Measurements from ENCODE around the gene ZSCAN29. TPM values are rescaled to one million over a fixed set of nuclear protein-coding genes. Genes with fewer than 3 reads are reported as not detected.
"Not testable (repeated sequence)": the region's sequence is repeated elsewhere in the genome, so short reads cannot be mapped to it uniquely, and the experiment has no call there.

ZSCAN29 gene
- total and polyA plus RNA-seq, 4 donors: 22.3 to 29.1 (median 26.9) TPM

GRCh38 chr15:43403616-43404015 lies 32.8 kb upstream of the ZSCAN29 start:
- Histone ChIP-seq H3K27me3 (ENCODE audit: control insufficient read depth, insufficient read depth, low read length) (no peaks in the 10 kb centered on the region), H3K4me1 (ENCODE audit: control insufficient read depth, insufficient read depth, low read length) (no peaks in the 10 kb centered on the region), H3K4me3 (ENCODE audit: low read depth, low read length) (no peak overlapping the region), H3K27ac (ENCODE audit: low read depth, low read length) (no peak overlapping the region), H3K9me3 (ENCODE audit: control insufficient read depth, insufficient read depth, low read length) (no peaks in the 10 kb centered on the region), H3K36me3 (ENCODE audit: control insufficient read depth, insufficient read depth, low read length) (peaks cover 63% of the 10 kb centered on the region)
- DNase-seq (ENCODE audit: low read depth in 4 of 6, low spot score in 6 of 6): no peak
- WGBS (ENCODE audit: insufficient coverage): 93% methylated on average over 7 of the region's 8 CpGs

GRCh38 chr15:43402255-43402654 lies 31.4 kb upstream of the ZSCAN29 start:
- WGBS (ENCODE audit: insufficient coverage): 100% methylated on average over 1 of the region's 3 CpGs
- Histone ChIP-seq H3K27ac (ENCODE audit: low read depth, low read length) (no peak overlapping the region), H3K4me3 (ENCODE audit: low read depth, low read length) (no peak overlapping the region), H3K4me1 (ENCODE audit: control insufficient read depth, insufficient read depth, low read length) (no peaks in the 10 kb centered on the region), H3K36me3 (ENCODE audit: control insufficient read depth, insufficient read depth, low read length) (peaks cover 58% of the 10 kb centered on the region), H3K27me3 (ENCODE audit: control insufficient read depth, insufficient read depth, low read length) (no peaks in the 10 kb centered on the region), H3K9me3 (ENCODE audit: control insufficient read depth, insufficient read depth, low read length) (no peaks in the 10 kb centered on the region)
- no peak for DNase-seq (ENCODE audit: low read depth in 4 of 6, low spot score in 6 of 6)

GRCh38 chr15:43393592-43393991 lies 22.7 kb upstream of the ZSCAN29 start:
- not testable (repeated sequence) for H3K27me3 ChIP-seq (ENCODE audit: control insufficient read depth, insufficient read depth, low read length); H3K9me3 ChIP-seq (ENCODE audit: control insufficient read depth, insufficient read depth, low read length); DNase-seq (ENCODE audit: low read depth in 4 of 6, low spot score in 6 of 6); H3K4me1 ChIP-seq (ENCODE audit: control insufficient read depth, insufficient read depth, low read length); H3K4me3 ChIP-seq (ENCODE audit: low read depth, low read length); H3K27ac ChIP-seq (ENCODE audit: low read depth, low read length)
- H3K36me3 ChIP-seq (ENCODE audit: control insufficient read depth, insufficient read depth, low read length): peaks cover 18% of the 10 kb centered on the region
- WGBS (ENCODE audit: insufficient coverage): 100% methylated on average over 2 of the region's 6 CpGs

GRCh38 chr15:43390723-43391122 lies 19.9 kb upstream of the ZSCAN29 start:
- H3K27me3 ChIP-seq (ENCODE audit: control insufficient read depth, insufficient read depth, low read length): no peaks in the 10 kb centered on the region
- H3K4me3 ChIP-seq (ENCODE audit: low read depth, low read length): no peak overlapping the region
- WGBS (ENCODE audit: insufficient coverage): 94% methylated on average over 7 of the region's 8 CpGs
- DNase-seq (ENCODE audit: low read depth in 4 of 6, low spot score in 6 of 6): no peak
- no peak overlapping the region for H3K27ac ChIP-seq (ENCODE audit: low read depth, low read length)
- no peaks in the 10 kb centered on the region for H3K9me3 ChIP-seq (ENCODE audit: control insufficient read depth, insufficient read depth, low read length)
- H3K36me3 ChIP-seq (ENCODE audit: control insufficient read depth, insufficient read depth, low read length): peaks cover 17% of the 10 kb centered on the region
- H3K4me1 ChIP-seq (ENCODE audit: control insufficient read depth, insufficient read depth, low read length): no peaks in the 10 kb centered on the region

GRCh38 chr15:43383070-43383469 lies 12.2 kb upstream of the ZSCAN29 start:
- WGBS (ENCODE audit: insufficient coverage): 100% methylated on average over 2 of the region's 2 CpGs
- Histone ChIP-seq H3K36me3 (ENCODE audit: control insufficient read depth, insufficient read depth, low read length) (peaks cover 47% of the 10 kb centered on the region), H3K27ac (ENCODE audit: low read depth, low read length) (no peak overlapping the region), H3K4me3 (ENCODE audit: low read depth, low read length) (no peak overlapping the region), H3K4me1 (ENCODE audit: control insufficient read depth, insufficient read depth, low read length) (no peaks in the 10 kb centered on the region), H3K9me3 (ENCODE audit: control insufficient read depth, insufficient read depth, low read length) (no peaks in the 10 kb centered on the region), H3K27me3 (ENCODE audit: control insufficient read depth, insufficient read depth, low read length) (no peaks in the 10 kb centered on the region)
- no peak for DNase-seq (ENCODE audit: low read depth in 4 of 6, low spot score in 6 of 6)

DNA sequence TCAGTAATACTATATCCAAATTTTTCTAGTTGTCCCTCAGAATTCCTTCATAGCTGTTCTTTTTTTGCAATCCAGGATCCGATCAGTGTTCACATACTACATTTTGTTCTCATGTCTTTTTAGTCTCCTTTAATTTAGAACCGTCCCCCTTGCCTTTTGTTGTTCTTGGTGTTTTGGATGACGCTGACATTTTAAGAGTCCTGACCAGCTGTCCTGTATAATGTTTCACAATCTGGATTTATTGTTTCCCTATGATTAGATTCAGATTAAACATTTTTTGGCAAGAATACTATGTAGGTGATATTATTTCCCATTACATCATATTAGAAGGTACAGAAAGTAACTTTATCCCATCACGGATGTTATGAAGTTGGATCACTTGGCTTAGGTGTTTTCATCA lies 11.5 kb upstream of the ZSCAN29 start:
- Histone ChIP-seq H3K4me1 (ENCODE audit: control insufficient read depth, insufficient read depth, low read length) (no peaks in the 10 kb centered on the region), H3K9me3 (ENCODE audit: control insufficient read depth, insufficient read depth, low read length) (no peaks in the 10 kb centered on the region), H3K4me3 (ENCODE audit: low read depth, low read length) (no peak overlapping the region), H3K36me3 (ENCODE audit: control insufficient read depth, insufficient read depth, low read length) (peaks cover 41% of the 10 kb centered on the region), H3K27ac (ENCODE audit: low read depth, low read length) (no peak overlapping the region), H3K27me3 (ENCODE audit: control insufficient read depth, insufficient read depth, low read length) (no peaks in the 10 kb centered on the region)
- 100% methylated on average over 1 of the region's 4 CpGs for WGBS (ENCODE audit: insufficient coverage)
- no peak for DNase-seq (ENCODE audit: low read depth in 4 of 6, low spot score in 6 of 6)

- DNase-seq (ENCODE audit: low read depth in 4 of 6, low spot score in 6 of 6): no peak
- no peaks in the 10 kb centered on the region for H3K27me3 ChIP-seq (ENCODE audit: control insufficient read depth, insufficient read depth, low read length)
- H3K4me1 ChIP-seq (ENCODE audit: control insufficient read depth, insufficient read depth, low read length): no peaks in the 10 kb centered on the region
- H3K36me3 ChIP-seq (ENCODE audit: control insufficient read depth, insufficient read depth, low read length): peaks cover 31% of the 10 kb centered on the region
- H3K9me3 ChIP-seq (ENCODE audit: control insufficient read depth, insufficient read depth, low read length): no peaks in the 10 kb centered on the region
- H3K27ac ChIP-seq (ENCODE audit: low read depth, low read length): no peak overlapping the region
- H3K4me3 ChIP-seq (ENCODE audit: low read depth, low read length): no peak overlapping the region
Measured at GRCh38 chr15:43378601-43379000, 7.8 kb upstream of the ZSCAN29 start.

DNA sequence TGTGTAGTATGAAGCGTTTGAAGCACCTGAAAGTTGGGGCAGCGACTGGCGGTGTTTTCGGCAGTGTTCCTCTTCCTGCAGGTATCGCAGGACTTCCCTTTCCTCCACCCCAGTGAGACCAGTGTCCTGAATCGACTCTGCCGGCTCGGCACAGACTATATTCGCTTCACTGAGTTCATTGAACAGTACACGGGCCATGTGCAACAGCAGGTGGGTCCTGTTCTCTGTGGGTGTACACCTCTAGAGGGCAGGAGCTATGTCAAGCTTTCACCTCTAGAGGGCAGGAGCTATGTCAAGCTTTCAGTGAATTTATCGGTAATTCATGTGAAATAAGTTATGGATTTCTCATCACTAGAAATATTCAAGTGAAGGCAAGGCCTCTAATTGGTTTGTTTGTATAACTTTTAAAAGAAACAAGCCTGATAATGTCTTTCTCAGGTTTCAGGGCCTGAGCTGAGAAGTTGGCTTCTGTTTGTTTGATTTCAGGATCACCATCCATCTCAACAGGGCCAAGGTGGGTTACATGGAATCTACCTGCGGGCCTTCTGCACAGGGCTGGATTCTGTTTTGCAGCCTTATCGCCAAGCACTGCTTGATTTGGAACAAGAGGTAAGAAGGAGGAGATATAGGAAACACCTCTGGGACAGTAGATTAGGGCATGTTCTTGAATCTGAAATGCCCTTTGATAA lies 5.3 kb upstream of the ZSCAN29 start:
- DNase-seq (ENCODE audit: low read depth in 4 of 6, low spot score in 6 of 6): peak in 2 of 6 donors; percentile 18 to 37
- H3K4me3 ChIP-seq (ENCODE audit: low read depth, low read length): no peak overlapping the region
- WGBS (ENCODE audit: insufficient coverage): 75% methylated on average over 11 of the region's 13 CpGs
- H3K4me1 ChIP-seq (ENCODE audit: control insufficient read depth, insufficient read depth, low read length): peaks cover 4% of the 10 kb centered on the region
- H3K9me3 ChIP-seq (ENCODE audit: control insufficient read depth, insufficient read depth, low read length): no peaks in the 10 kb centered on the region
- H3K27me3 ChIP-seq (ENCODE audit: control insufficient read depth, insufficient read depth, low read length): no peaks in the 10 kb centered on the region
- H3K27ac ChIP-seq (ENCODE audit: low read depth, low read length): no peak overlapping the region
- H3K36me3 ChIP-seq (ENCODE audit: control insufficient read depth, insufficient read depth, low read length): peaks cover 17% of the 10 kb centered on the region

- Histone ChIP-seq H3K27me3 (ENCODE audit: control insufficient read depth, insufficient read depth, low read length) (no peaks in the 10 kb centered on the region), H3K4me3 (ENCODE audit: low read depth, low read length) (peak overlapping the region; percentile 89), H3K4me1 (ENCODE audit: control insufficient read depth, insufficient read depth, low read length) (peaks cover 17% of the 10 kb centered on the region), H3K9me3 (ENCODE audit: control insufficient read depth, insufficient read depth, low read length) (no peaks in the 10 kb centered on the region), H3K27ac (ENCODE audit: low read depth, low read length) (peak overlapping the region; percentile 11), H3K36me3 (ENCODE audit: control insufficient read depth, insufficient read depth, low read length) (peaks cover 17% of the 10 kb centered on the region)
- WGBS (ENCODE audit: insufficient coverage): 0% methylated on average over 43 of the region's 45 CpGs
- peak in 4 of 6 donors; percentile 14 to 54 (median 38) for DNase-seq (ENCODE audit: low read depth in 4 of 6, low spot score in 6 of 6)
Measured at GRCh38 chr15:43370310-43370974, 401 bp downstream of the ZSCAN29 start.

DNA sequence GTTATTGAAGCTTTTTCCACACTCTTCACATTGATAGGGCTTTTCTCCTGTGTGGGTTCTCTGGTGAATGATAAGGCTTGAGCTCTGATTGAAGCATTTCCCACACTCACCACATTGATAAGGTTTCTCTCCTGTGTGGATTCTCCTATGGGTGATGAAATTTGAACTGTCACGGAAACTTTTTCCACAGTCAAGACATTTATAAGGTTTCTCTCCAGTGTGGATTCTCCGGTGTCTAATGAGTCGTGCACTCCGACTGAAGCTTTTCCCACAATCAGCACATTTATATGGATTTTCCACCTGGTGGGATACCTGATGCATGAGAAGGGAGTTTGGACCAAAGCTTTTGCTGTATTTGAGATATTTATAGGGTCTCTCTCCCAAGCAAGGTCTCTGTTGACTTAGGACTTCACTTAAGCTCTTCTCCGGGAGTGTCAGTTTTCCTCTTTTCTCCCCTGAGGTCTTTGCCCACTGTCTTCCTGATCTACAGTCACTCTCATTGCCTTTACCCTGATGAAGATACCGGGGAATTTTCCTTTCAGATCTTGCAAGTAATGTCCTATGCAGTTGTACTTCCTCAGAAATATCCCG lies 9.4 kb downstream of the ZSCAN29 start:
- H3K9me3 ChIP-seq (ENCODE audit: control insufficient read depth, insufficient read depth, low read length): peaks cover 13% of the 10 kb centered on the region

More for the DNA sequence above, 9.4 kb downstream of the ZSCAN29 start:
- WGBS (ENCODE audit: insufficient coverage): 100% methylated on average over 2 of the region's 7 CpGs
- DNase-seq (ENCODE audit: low read depth in 4 of 6, low spot score in 6 of 6): no peak
- H3K27ac ChIP-seq (ENCODE audit: low read depth, low read length): no peak overlapping the region
- H3K4me3 ChIP-seq (ENCODE audit: low read depth, low read length): no peak overlapping the region
- no peaks in the 10 kb centered on the region for H3K27me3 ChIP-seq (ENCODE audit: control insufficient read depth, insufficient read depth, low read length)
- H3K36me3 ChIP-seq (ENCODE audit: control insufficient read depth, insufficient read depth, low read length): peaks cover 37% of the 10 kb centered on the region
- H3K4me1 ChIP-seq (ENCODE audit: control insufficient read depth, insufficient read depth, low read length): no peaks in the 10 kb centered on the region
